ENCODE measurements around the gene CELA3A.
"Not testable (repeated sequence)": the region's sequence is repeated elsewhere in the genome, so short reads cannot be mapped to it uniquely, and the experiment has no call there.

The CELA3A gene

DNA sequence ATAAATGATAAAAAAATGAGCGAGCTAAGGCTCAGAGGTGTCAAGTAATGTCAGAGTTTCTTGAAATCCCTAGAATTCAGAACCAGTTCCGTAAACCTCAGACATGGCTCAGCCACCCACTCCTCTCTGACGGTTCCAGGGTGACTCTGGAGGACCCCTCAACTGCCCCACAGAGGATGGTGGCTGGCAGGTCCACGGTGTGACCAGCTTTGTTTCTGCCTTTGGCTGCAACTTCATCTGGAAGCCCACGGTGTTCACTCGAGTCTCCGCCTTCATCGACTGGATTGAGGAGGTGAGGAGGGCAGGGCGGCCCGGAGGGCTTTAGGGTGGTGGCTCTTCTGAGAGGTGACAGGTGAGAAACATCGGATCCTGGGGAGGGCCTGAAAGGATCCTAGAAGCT is 8.1 kb downstream of the CELA3A start:
- not testable (repeated sequence) for DNase-seq (ENCODE audit: insufficient read length, low spot score); FAIRE-seq

- FAIRE-seq; DNase-seq (ENCODE audit: insufficient read length, low spot score): not testable (repeated sequence)
Observed at GRCh38 chr1:22012752-22013151, 11.3 kb downstream of the CELA3A start.

GRCh38 chr1:22014575-22015206 is 13.2 kb downstream of the CELA3A start:
- FAIRE-seq; DNase-seq (ENCODE audit: insufficient read length, low spot score): not testable (repeated sequence)

- DNase-seq (ENCODE audit: insufficient read length, low spot score): peak; percentile 75
- FAIRE-seq: no peak
Observed at GRCh38 chr1:22018583-22019559, 17.4 kb downstream of the CELA3A start.

DNA sequence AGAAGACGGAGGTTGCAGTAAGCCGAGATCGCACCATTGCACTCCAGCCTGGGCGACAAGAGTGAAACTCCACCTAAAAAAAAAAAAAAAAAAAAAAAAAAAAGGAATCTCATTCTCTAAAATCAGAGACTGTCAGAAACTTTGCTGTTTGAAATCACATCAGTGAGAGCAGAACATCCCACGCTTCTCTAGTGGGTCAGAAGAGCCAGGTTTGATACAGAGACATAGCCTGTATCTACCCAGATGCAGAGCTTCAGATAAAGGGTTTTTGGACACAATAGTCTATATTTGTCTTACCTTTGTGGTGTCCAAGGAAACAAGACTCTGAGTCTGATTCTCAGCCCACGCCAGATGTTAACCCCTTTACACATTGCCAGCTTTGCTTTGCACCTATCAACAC is 19.6 kb downstream of the CELA3A start:
- FAIRE-seq (no peak), DNase-seq (ENCODE audit: insufficient read length, low spot score) (no peak)

DNA sequence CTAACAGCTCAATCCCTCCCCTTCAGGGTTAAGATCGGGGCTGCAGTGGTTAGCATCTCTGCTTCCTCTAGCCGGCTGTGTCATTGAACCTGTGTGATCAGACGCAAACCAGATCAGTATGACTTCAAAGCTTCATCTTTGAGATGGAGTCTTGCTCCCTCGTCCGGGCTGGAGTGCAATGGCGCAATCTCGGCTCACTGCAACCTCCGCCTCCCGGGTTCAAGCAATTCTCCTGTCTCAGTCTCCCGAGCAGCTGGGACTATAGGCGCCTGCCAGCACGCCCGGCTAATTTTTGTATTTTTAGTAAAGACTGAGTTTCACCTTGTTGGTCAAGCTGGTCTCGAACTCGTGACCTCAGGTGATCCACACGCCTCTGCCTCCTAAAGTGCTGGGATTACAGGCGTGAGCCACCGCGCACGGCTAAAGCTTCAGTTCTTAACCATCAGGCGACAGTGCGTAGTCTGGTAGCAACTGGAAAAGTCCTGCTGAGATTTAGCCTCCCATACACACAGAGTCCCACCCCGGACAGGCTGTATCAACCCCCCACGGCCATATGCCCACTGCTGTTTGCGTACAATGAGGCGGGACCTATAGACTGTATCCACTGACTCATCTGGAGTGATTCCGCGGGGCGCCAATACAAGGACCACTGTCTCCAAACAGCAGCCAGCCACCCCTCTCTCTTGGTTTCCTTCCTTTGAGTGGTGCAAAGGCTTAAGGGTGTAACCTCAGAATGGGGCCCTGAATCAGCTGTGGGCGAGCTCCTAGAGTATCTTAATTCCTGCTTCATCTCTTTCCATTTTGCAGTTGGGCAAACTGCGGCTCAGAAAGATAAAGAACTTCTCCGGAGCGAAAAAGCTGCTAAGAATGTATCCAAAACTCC is 23.3 kb downstream of the CELA3A start:
- DNase-seq (ENCODE audit: insufficient read length, low spot score) (peak; percentile 50), FAIRE-seq (no peak)

- peak; percentile 78 for DNase-seq (ENCODE audit: insufficient read length, low spot score)
- no peak for FAIRE-seq
Observed at GRCh38 chr1:22025368-22026155, 24.1 kb downstream of the CELA3A start.

DNA sequence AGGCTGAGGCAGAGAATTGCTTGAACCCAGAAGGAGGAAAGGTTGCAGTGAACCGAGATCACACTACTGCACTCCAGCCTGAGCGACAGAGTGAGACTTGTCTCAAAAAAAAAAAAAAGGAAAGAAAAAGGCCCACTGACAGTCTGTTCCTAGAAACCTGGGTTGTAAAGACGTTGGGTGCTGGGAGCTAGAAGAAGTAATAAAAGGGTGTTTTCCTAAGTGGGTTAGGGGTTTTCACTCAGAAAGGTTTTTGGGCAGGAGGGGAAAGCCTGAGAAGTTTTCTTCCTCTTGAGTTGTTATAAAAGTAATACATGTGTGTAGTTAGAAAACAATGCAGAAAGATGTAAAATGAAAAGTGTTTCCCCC is 25.4 kb downstream of the CELA3A start:
- no peak for DNase-seq (ENCODE audit: insufficient read length, low spot score)
- no peak for FAIRE-seq

DNA sequence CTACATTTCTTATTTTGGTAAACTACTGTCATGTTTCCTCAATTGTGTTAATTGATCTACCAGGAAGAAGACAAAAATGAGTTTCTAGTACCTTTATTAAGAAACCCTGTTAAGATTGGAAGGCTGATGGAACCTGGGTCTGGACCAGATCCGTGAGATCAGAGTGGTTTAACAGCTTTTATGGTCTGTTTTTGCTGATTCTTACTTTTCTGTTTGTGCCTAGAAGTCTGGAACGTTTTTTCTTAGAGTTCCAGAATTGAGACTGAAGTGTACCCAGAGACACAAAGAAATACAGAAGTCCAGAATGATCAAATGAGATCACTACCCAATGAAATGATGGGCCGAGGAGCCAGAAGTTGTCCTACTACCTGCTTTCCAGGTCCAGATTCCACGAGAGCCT is 28.6 kb downstream of the CELA3A start:
- no peak for FAIRE-seq
- no peak for DNase-seq (ENCODE audit: insufficient read length, low spot score)

GRCh38 chr1:22030473-22030872 is 29.0 kb downstream of the CELA3A start:
- no peak for FAIRE-seq
- DNase-seq (ENCODE audit: insufficient read length, low spot score): no peak

DNA sequence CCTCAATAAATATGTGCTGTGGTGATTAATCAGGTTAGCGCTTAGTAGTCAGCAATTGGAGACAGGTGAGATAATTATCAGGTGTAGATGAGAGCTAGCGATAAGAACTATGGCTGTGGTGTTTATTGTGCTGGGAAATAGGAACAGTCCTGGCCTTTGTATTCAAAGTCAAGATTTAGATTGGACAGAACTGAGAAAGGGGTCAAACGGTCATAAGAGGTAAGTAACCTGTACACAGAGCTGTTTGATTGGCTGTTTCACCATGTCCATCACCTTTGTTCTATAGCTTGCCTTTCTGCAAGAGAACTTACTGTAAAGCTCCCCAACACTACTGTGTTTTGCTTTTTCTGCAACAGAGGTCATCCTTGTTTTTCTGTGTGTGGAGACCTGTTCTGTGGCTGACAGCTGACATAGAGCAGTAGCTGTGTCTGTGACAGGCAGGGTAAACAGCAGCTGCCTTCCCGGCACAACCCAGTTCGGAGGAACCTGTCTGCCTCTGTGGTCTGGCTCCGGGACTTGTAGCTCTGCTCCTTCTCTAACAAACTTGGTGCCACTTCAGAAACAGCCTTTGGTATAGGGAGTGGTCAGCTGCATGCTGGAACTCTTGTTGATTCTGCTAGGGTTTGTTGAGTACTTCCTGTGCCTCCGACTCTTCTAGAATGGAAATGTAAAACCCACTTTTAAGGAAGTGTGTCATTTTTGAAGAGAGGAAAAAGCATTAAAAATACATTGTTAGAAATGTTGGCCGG is 29.9 kb downstream of the CELA3A start:
- no peak for FAIRE-seq
- no peak for DNase-seq (ENCODE audit: insufficient read length, low spot score)

DNA sequence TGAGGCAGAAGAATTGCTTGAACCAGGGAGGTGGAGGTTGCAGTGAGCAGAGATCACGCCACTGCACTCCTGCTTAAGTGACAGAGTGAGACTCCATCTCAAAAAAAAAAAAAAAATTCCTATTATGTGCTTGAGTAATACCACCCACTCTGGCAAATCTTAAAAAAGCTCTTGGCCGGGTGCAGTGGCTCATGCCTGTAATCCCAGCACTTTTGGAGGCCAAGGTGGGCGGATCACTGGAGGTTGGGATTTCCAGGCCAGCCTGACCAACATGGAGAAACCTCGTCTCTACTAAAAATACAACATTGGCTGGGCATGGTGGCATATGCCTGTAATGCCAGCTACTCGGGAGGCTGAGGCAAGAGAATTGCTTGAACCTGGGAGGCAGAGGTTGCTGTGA is 33.4 kb downstream of the CELA3A start:
- FAIRE-seq; DNase-seq (ENCODE audit: insufficient read length, low spot score): not testable (repeated sequence)

GRCh38 chr1:22037520-22037919 is 36.1 kb downstream of the CELA3A start:
- DNase-seq (ENCODE audit: insufficient read length, low spot score): no peak
- no peak for FAIRE-seq

GRCh38 chr1:22038036-22038435 is 36.6 kb downstream of the CELA3A start:
- FAIRE-seq: no peak
- DNase-seq (ENCODE audit: insufficient read length, low spot score): no peak

DNA sequence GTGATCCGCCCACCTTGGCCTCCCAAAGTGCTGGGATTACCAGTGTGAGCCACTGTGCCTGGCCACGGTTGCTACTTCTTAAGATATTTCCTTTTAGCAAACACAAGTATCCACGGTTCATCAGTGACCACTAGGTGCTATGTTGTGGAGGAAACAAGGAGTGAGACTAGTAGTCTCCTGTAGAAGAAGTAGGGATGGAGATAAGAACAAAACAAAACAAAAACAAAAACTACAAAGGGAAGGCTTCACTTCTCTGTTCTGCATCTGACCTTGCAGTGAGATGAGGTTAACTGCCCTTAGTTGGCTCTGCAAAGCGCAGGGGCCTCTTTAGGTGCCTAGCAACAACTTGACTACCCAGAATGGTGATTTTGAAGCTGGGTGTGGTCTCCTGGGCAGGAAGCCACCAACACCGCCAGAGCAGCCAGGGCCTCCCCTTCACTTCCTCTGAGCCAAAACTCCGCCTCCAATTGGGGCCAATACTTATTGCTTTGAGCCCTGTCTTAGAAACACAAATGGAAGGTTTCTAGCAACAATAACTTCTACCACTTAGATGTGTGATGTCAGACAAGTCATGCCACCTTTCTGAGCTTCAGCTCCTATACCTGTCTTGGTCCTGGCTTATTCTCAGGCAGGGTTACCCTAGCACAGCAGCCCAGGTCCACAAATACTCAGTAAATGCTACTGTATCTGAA is 38.3 kb downstream of the CELA3A start:
- DNase-seq (ENCODE audit: insufficient read length, low spot score) (no peak), FAIRE-seq (no peak)

DNA sequence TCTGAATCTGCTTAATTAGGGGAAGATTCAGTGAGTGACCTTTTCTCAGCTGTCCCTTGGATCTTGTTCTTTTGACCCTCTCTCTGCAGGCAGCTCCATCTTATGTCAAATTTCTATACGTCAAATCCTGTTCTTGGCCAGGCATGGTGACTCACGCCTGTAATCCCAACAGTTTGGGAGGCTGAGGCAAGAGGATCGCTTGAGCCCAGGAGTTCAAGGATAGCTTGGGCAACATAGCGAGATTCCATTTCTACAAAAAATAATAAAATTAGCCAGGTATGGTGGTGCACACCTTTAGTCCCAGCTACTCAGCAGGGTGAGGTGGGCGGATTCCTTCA is 38.8 kb downstream of the CELA3A start:
- DNase-seq (ENCODE audit: insufficient read length, low spot score) (no peak), FAIRE-seq (no peak)

GRCh38 chr1:22041505-22041904 is 40.0 kb downstream of the CELA3A start:
- FAIRE-seq: no peak
- no peak for DNase-seq (ENCODE audit: insufficient read length, low spot score)

- DNase-seq (ENCODE audit: insufficient read length, low spot score) (no peak), FAIRE-seq (no peak)
Observed at GRCh38 chr1:22043198-22043769, 41.8 kb downstream of the CELA3A start.
